ENCODE data around the gene MAPK4. TPM values are rescaled to one million over a fixed set of nuclear protein-coding genes. Genes with fewer than 3 reads are reported as not detected.
"Not testable (repeated sequence)": the region's sequence is repeated elsewhere in the genome, so short reads cannot be mapped to it uniquely, and the experiment has no call there.

Gene MAPK4
- total RNA-seq, 1 donor from 2014 or later: not detected

DNA sequence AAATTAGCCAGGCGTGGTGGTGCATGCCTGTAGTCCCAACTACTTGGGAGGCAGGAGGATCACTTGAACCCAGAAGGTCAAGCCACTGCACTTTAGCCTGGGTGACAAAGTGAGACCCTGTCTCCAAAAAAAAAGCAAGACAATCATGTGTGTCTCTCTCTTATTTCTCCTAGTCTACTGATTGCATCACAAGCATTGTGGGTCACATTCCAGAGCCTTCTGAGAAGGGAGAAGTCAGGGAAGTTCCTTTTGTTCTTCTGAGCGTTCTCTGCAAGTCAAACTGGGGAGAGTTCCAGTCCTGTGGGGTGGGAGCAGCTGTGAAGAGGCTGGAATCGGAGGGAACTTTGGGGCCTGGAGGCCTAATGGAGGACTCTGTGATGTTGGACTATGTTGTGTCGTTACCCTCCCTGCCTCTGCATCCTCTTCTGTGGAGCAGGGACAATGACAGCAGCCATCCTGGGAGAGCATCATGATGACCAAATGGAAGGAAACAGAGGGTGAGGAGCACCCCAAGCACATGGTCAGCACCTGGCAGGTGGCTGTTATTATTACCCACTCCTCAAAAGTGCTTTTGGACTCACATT, 144.6 kb downstream of the MAPK4 start:
- H3K27ac Mint-ChIP-seq: no peak overlapping the region
- intact Hi-C loops (cut with micrococcal nuclease): no loop called here
- ChIA-PET POLR2A (no interaction called here), CTCF (no interaction called here)
- TF ChIP-seq, protein P1, sequence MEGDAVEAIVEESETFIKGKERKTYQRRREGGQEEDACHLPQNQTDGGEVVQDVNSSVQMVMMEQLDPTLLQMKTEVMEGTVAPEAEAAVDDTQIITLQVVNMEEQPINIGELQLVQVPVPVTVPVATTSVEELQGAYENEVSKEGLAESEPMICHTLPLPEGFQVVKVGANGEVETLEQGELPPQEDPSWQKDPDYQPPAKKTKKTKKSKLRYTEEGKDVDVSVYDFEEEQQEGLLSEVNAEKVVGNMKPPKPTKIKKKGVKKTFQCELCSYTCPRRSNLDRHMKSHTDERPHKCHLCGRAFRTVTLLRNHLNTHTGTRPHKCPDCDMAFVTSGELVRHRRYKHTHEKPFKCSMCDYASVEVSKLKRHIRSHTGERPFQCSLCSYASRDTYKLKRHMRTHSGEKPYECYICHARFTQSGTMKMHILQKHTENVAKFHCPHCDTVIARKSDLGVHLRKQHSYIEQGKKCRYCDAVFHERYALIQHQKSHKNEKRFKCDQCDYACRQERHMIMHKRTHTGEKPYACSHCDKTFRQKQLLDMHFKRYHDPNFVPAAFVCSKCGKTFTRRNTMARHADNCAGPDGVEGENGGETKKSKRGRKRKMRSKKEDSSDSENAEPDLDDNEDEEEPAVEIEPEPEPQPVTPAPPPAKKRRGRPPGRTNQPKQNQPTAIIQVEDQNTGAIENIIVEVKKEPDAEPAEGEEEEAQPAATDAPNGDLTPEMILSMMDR (IDR thresholded peaks at IDR 0.05): no peak
- H3K27me3 Mint-ChIP-seq: peaks cover 7% of the 10 kb centered on the region
- H3K36me3 Mint-ChIP-seq (ENCODE audit: low read depth): no peaks in the 10 kb centered on the region
- H3K4me1 Mint-ChIP-seq: no peaks in the 10 kb centered on the region
- ATAC-seq (ENCODE audit: low read depth) (no peak), DNase-seq (no peak)
- H3K9me3 Mint-ChIP-seq: no peaks in the 10 kb centered on the region
- H3K4me3 Mint-ChIP-seq: no peak overlapping the region

DNA sequence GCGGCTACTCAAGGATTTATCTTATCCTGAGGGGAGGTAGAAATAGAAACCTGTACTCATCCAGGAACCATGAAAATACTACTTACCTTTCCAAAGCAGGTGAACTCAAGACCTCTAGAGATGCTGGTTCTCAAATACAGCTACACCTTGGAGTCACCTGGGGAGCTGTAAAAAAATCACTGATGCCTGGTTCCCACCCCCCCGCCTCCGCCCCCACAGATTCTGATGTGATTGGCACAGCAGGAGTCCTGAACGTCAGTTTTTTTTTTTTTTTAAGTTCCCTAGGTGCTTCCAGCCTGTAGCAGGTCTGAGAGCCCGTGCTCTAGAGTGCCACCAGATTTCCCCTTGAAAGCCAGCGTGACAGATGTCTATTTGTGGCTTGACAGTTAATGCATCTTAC, 146.3 kb downstream of the MAPK4 start:
- intact Hi-C loops (cut with micrococcal nuclease): no loop called here
- Mint-ChIP-seq H3K36me3 (ENCODE audit: low read depth) (no peaks in the 10 kb centered on the region), H3K4me3 (no peak overlapping the region), H3K9me3 (no peaks in the 10 kb centered on the region), H3K27me3 (peaks cover 7% of the 10 kb centered on the region), H3K27ac (no peak overlapping the region), H3K4me1 (no peaks in the 10 kb centered on the region)
- TF ChIP-seq, protein P1 (IDR thresholded peaks at IDR 0.05): no peak
- POLR2A ChIA-PET: no interaction called here
- CTCF ChIA-PET: no interaction called here
- ATAC-seq (ENCODE audit: low read depth) (no peak), DNase-seq (no peak)

DNA sequence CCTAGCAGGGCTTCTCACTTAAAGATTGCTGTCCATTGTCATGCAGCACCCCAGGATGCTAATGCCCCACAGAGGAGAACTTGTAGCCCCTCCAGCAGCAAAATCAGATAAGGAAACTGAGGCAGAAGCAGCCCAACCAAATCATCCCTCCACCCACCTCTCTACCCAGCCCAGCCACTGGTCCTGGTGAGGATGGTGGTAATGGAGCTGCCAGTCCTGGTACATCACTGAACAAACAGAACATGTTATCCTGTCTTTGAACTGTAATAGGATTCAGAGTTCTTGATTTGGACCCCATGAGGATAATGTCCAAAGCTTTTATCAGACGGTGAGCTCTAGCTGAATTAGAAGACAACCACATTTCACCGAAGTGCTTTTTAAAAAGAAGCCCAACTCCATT, 146.8 kb downstream of the MAPK4 start:
- H3K27ac Mint-ChIP-seq: no peak overlapping the region
- DNase-seq (no peak), ATAC-seq (ENCODE audit: low read depth) (no peak)
- H3K4me3 Mint-ChIP-seq: no peak overlapping the region
- ChIA-PET CTCF (no interaction called here), POLR2A (no interaction called here)
- intact Hi-C loops (cut with micrococcal nuclease): no loop called here
- H3K9me3 Mint-ChIP-seq: no peaks in the 10 kb centered on the region
- TF ChIP-seq, protein P1 (IDR thresholded peaks at IDR 0.05): no peak
- H3K27me3 Mint-ChIP-seq: peaks cover 7% of the 10 kb centered on the region
- H3K36me3 Mint-ChIP-seq (ENCODE audit: low read depth): no peaks in the 10 kb centered on the region
- no peaks in the 10 kb centered on the region for H3K4me1 Mint-ChIP-seq

DNA sequence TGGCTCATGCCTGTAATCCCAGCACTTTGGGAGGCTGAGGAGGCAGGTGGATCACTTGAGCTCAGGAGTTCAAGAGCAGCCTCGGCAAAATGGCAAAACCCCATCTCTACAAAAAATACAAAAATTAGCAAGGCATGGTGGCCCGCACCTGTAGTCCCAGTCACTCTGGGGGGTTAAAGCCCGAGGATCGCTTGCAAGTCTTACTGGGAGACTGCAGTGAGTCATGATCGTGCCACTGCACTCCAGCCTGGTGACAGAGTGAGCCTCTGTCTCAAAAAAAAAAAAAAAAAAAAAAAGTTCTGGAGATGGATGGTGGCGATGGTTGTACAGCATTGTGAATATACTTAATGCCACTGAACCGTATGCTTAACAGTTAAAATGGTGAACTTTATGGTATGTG, 147.4 kb downstream of the MAPK4 start:
- CTCF ChIA-PET; intact Hi-C loops (cut with micrococcal nuclease); H3K4me3 Mint-ChIP-seq; H3K36me3 Mint-ChIP-seq (ENCODE audit: low read depth); H3K27ac Mint-ChIP-seq; DNase-seq; H3K27me3 Mint-ChIP-seq; H3K4me1 Mint-ChIP-seq; ATAC-seq (ENCODE audit: low read depth); POLR2A ChIA-PET; H3K9me3 Mint-ChIP-seq: not testable (repeated sequence)

DNA sequence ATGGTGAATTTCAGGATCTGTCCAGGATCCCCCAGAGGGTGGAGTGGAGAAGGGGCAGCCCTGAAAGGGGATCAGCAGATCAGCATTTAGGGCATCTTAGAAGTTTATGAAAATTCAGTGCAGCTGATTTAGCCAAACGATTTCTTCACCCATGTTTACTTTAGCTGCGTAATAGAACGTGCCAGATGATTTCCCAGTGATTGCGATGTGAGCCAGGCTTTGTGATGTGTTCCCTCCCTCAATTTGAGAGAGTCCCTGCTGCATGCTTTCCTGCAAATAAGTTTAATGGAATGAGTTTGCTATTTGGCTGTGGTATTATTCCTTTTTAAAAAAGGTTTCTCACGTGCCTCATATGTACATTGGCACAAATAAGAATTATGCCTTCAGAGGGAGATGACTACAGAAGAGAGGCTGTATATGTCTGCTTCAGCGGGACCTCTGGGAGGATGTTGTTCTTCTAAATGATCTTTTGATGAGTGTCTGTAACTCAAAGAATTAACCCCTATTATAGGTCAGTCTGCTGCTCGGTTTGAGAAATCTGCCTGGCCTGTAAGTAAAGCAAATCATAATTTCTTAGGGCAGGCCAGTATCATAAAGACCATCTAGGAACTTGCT, 148.1 kb downstream of the MAPK4 start:
- intact Hi-C loops (cut with micrococcal nuclease): no loop called here

More for the DNA sequence above, 148.1 kb downstream of the MAPK4 start:
- H3K9me3 Mint-ChIP-seq: no peaks in the 10 kb centered on the region
- POLR2A ChIA-PET: no interaction called here
- ATAC-seq (ENCODE audit: low read depth) (no peak), DNase-seq (no peak)
- no peak overlapping the region for H3K4me3 Mint-ChIP-seq
- H3K36me3 Mint-ChIP-seq (ENCODE audit: low read depth): no peaks in the 10 kb centered on the region
- CTCF ChIA-PET: no interaction called here
- no peaks in the 10 kb centered on the region for H3K4me1 Mint-ChIP-seq
- H3K27me3 Mint-ChIP-seq: peaks cover 10% of the 10 kb centered on the region
- TF ChIP-seq, protein P1 (IDR thresholded peaks at IDR 0.05): no peak
- H3K27ac Mint-ChIP-seq: no peak overlapping the region
